Body of pancreas (tissue), 4 donors: Measurements from ENCODE around the gene PSD. TPM values are rescaled to one million over a fixed set of nuclear protein-coding genes. Genes with fewer than 3 reads are reported as not detected.
A peak's percentile ranks its signal among the peaks of the same experiment; 100 is the strongest.

Experiments used
- ATAC-seq: fragments of 150-250 bp; one replicate; pipeline ENCODE4 v1.9.1; 2016
- DNase-seq, 4 donors: peaks; one replicate each; pipeline ENCODE4 v3.0.0-alpha.2; 2019
- H3K27ac ChIP-seq, 4 donors: fragments of 200-600 bp; sonication (generic); 1 replicate in 3 of 4; 2 replicates in 1 of 4; pipeline versions ENCODE4 v1.5.1 to v1.6.1; 2016 to 2019; ENCODE audit warnings: mild to moderate bottlenecking in 1 of 4, mixed read lengths in 1 of 4, moderate library complexity in 1 of 4
- H3K27me3 ChIP-seq, 2 donors: fragments of 200-600 bp; sonication (generic); one replicate each; pipeline ENCODE4 v1.6.0; 2016; ENCODE audit warnings: mild to moderate bottlenecking in 1 of 2
- H3K36me3 ChIP-seq, 2 donors: fragments of 200-600 bp; sonication (generic); replicated peaks in 1 of 2; 2 replicates each; pipeline ENCODE4 v1.5.1; 2016; ENCODE audit warnings: low read depth in 2 of 2; ENCODE audit not compliant: insufficient read depth in 1 of 2
- H3K4me1 ChIP-seq: fragments of 200-600 bp; sonication (generic); one replicate; pipeline ENCODE4 v1.6.0; 2016
- H3K4me3 ChIP-seq, 2 donors: fragments of 200-600 bp; sonication (generic); 1 replicate in 1 of 2; 2 replicates in 1 of 2; pipeline ENCODE4 v1.5.1; 2016 to 2019
- H3K9me3 ChIP-seq, 3 donors: fragments of 200-600 bp; sonication (generic); 1 replicate in 2 of 3; 2 replicates in 1 of 3; pipeline ENCODE4 v1.5.1; 2016
- CTCF ChIP-seq, 7 experiments: fragments of 450-650 bp in 4 of 7; fragments of 200-600 bp in 3 of 7; sonication (generic) in 3 of 7; IDR thresholded peaks; one replicate each; pipeline ENCODE4 v1.5.1; 2016 to 2019; ENCODE audit warnings: antibody characterized with exemption in 7 of 7
- POLR2A ChIP-seq, 3 donors: fragments of 450-650 bp; IDR thresholded peaks; one replicate each; pipeline ENCODE4 v1.6.1; 2016; ENCODE audit warnings: antibody characterized with exemption in 3 of 3, mild to moderate bottlenecking in 2 of 3
- WGBS, 2 donors: methylation state at CpG; one replicate each; pipeline ENCODE4 v1.1.5; 2017; 5-methylcytosine and 5-hydroxymethylcytosine counted together
- intact Hi-C: fragments of 100-400 bp; cut with DNase I; formaldehyde crosslinking; loops from one replicate; pipeline ENCODE4 v1.15.1; 2023
- total RNA-seq, 2 donors: library from RNA; depleted of rRNA; stranded (reverse); fragments of >200 nt; gene quantifications; one replicate each; pipeline ENCODE4 v1.1.0, GENCODE V29; 2016

The PSD gene
- total RNA-seq, 2 donors from 2014 or later = 2.6 to 5.3 TPM

DNA sequence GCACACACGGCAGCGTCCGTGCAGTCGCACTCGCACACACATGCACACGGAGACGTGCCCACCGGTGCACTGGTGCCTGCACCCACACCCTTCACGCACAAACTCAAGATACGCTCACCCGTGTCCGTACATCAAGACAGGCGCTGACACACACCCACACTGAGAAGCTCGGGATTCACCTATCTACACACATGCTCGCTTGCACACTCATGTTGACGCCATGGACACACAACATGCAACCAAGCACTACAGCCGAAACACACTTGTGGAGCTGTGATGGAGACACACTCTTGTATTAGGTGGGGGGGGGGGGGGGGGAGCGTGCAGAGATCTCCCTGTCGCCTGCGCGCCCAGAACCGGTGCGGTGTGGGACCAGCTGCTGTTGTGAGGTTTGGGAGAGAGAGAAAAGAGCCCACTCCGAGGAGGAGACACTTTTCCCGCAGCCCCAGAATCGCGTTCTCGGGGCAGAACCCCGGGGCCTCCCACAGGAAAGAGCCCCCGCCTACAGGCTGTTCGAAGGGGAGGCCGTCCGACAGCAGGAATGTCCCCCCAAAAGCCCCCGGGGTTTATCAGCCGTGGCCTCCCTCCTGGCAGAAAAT lies 23.7 kb downstream of the PSD start:
- H3K27ac ChIP-seq = peak overlapping the region; percentile 88 to 100 (median 96)
- peak overlapping the region; percentile 23 to 55 for H3K4me3 ChIP-seq
- WGBS, 2 donors = 0 to 3% methylated on average over 7 to 35 of the region's 35 CpGs
- intact Hi-C loops = no loop called here
- TF ChIP-seq CTCF (IDR thresholded peaks at IDR 0.05) = no peak
- no peak for TF ChIP-seq POLR2A (IDR thresholded peaks at IDR 0.05)
- DNase-seq (peak in 3 of 4 donors; percentile 36 to 49 (median 42)), ATAC-seq (peak; percentile 1)
- H3K36me3 ChIP-seq = no peaks in the 10 kb centered on the region
- no peaks in the 10 kb centered on the region for H3K9me3 ChIP-seq
- no peaks in the 10 kb centered on the region for H3K27me3 ChIP-seq
- H3K4me1 ChIP-seq = peaks cover 41% of the 10 kb centered on the region

- ATAC-seq (peak; percentile 85), DNase-seq (peak; percentile 90 to 95 (median 92))
- H3K4me1 ChIP-seq = peaks cover 36% of the 10 kb centered on the region
- TF ChIP-seq POLR2A (IDR thresholded peaks at IDR 0.05) (peak; percentile 88 to 95 (median 94)), CTCF (IDR thresholded peaks at IDR 0.05) (peak in 6 of 7 experiments; percentile 95 to 98 (median 96))
- intact Hi-C loops = no loop called here
- H3K9me3 ChIP-seq = no peaks in the 10 kb centered on the region
- H3K36me3 ChIP-seq = no peaks in the 10 kb centered on the region
- H3K27ac ChIP-seq = peak overlapping the region; percentile 88 to 100 (median 96)
- H3K4me3 ChIP-seq = peak overlapping the region; percentile 23 to 30
- no peaks in the 10 kb centered on the region for H3K27me3 ChIP-seq
- 0% methylated on average over 25 to 71 of the region's 71 CpGs for WGBS, 2 donors
Measured at GRCh38 chr10:102394079-102394800, 24.3 kb downstream of the PSD start.

GRCh38 chr10:102393411-102394078 lies 25.0 kb downstream of the PSD start:
- Histone ChIP-seq H3K27ac (peak overlapping the region; percentile 88 to 100 (median 96)), H3K9me3 (no peaks in the 10 kb centered on the region), H3K36me3 (no peaks in the 10 kb centered on the region), H3K4me3 (peak overlapping the region; percentile 23 to 30), H3K4me1 (peaks cover 30% of the 10 kb centered on the region), H3K27me3 (no peaks in the 10 kb centered on the region)
- WGBS, 2 donors = 24 to 46% methylated on average over 20 to 30 of the region's 30 CpGs
- intact Hi-C loops = no loop called here
- DNase-seq = no peak
- TF ChIP-seq POLR2A (IDR thresholded peaks at IDR 0.05) (no peak), CTCF (IDR thresholded peaks at IDR 0.05) (peak in 1 of 7 experiments; percentile 96)
- ATAC-seq = no peak

DNA sequence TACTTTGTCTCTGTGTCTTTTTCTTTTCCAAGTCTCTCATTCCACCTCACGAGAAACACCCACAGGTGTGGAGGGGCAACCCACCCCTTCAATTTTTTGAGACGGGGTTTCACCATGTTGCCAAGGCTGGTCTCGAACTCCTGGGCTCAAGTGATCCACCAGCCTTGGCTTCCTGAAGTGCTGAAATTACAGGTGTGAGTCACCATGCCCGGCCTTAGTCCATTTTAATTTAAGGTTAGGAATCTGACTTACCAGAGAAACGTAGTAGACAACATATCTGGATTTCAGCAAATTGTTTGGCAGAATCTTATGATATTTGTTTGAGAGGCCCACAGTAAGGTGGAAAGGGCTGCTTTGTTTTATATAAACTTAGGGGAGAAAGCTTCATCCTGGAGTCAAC lies 26.3 kb downstream of the PSD start:
- DNase-seq = no peak
- Histone ChIP-seq H3K27ac (no peak overlapping the region), H3K9me3 (no peaks in the 10 kb centered on the region), H3K36me3 (no peaks in the 10 kb centered on the region), H3K4me1 (peaks cover 21% of the 10 kb centered on the region), H3K4me3 (no peak overlapping the region), H3K27me3 (no peaks in the 10 kb centered on the region)
- TF ChIP-seq POLR2A (IDR thresholded peaks at IDR 0.05) (no peak), CTCF (IDR thresholded peaks at IDR 0.05) (no peak)
- ATAC-seq = no peak
- 74 to 81% methylated on average over 5 of the region's 5 CpGs for WGBS, 2 donors
- intact Hi-C loops = no loop called here
